Measurements from ENCODE around the gene ST6GALNAC1. TPM values are rescaled to one million over a fixed set of nuclear protein-coding genes. Genes with fewer than 3 reads are reported as not detected.
A peak's percentile ranks its signal among the peaks of the same experiment; 100 is the strongest.
"Not testable (repeated sequence)": the region's sequence is repeated elsewhere in the genome, so short reads cannot be mapped to it uniquely, and the experiment has no call there.

Gene ST6GALNAC1
- total RNA-seq, 1 donor from 2014 or later: not detected

GRCh38 chr17:76623271-76624146, 20.0 kb downstream of the ST6GALNAC1 start:
- no peak for DNase-seq (ENCODE audit: low read depth)
- Histone ChIP-seq H3K36me3 (ENCODE audit: control insufficient read depth, insufficient read depth, low read length) (no peaks in the 10 kb centered on the region), H3K27me3 (ENCODE audit: control insufficient read depth, insufficient read depth, low read length) (no peaks in the 10 kb centered on the region), H3K4me3 (ENCODE audit: low read depth, low read length) (no peak overlapping the region)
- peak; percentile 89 for TF ChIP-seq CTCF (IDR thresholded peaks at IDR 0.05; ENCODE audit: insufficient read depth, low read length, poor library complexity, severe bottlenecking)

GRCh38 chr17:76617838-76618237, 25.7 kb downstream of the ST6GALNAC1 start:
- DNase-seq (ENCODE audit: low read depth): no peak

GRCh38 chr17:76614912-76615617, 28.5 kb downstream of the ST6GALNAC1 start:
- Histone ChIP-seq H3K27me3 (ENCODE audit: control insufficient read depth, insufficient read depth, low read length) (no peaks in the 10 kb centered on the region), H3K36me3 (ENCODE audit: control insufficient read depth, insufficient read depth, low read length) (no peaks in the 10 kb centered on the region), H3K4me3 (ENCODE audit: low read depth, low read length) (no peak overlapping the region)
- TF ChIP-seq CTCF (IDR thresholded peaks at IDR 0.05; ENCODE audit: insufficient read depth, low read length, poor library complexity, severe bottlenecking): no peak
- no peak for DNase-seq (ENCODE audit: low read depth)

More at GRCh38 chr17:76617838-76618237, 25.7 kb downstream of the ST6GALNAC1 start:
- TF ChIP-seq CTCF (IDR thresholded peaks at IDR 0.05; ENCODE audit: insufficient read depth, low read length, poor library complexity, severe bottlenecking): no peak
- Histone ChIP-seq H3K4me3 (ENCODE audit: low read depth, low read length) (no peak overlapping the region), H3K36me3 (ENCODE audit: control insufficient read depth, insufficient read depth, low read length) (no peaks in the 10 kb centered on the region), H3K27me3 (ENCODE audit: control insufficient read depth, insufficient read depth, low read length) (no peaks in the 10 kb centered on the region)

GRCh38 chr17:76614064-76614759, 29.3 kb downstream of the ST6GALNAC1 start:
- not testable (repeated sequence) for H3K27me3 ChIP-seq (ENCODE audit: control insufficient read depth, insufficient read depth, low read length); DNase-seq (ENCODE audit: low read depth); H3K36me3 ChIP-seq (ENCODE audit: control insufficient read depth, insufficient read depth, low read length); H3K4me3 ChIP-seq (ENCODE audit: low read depth, low read length)

- no peak for TF ChIP-seq CTCF (IDR thresholded peaks at IDR 0.05; ENCODE audit: insufficient read depth, low read length, poor library complexity, severe bottlenecking)
- Histone ChIP-seq H3K36me3 (ENCODE audit: control insufficient read depth, insufficient read depth, low read length) (no peaks in the 10 kb centered on the region), H3K27me3 (ENCODE audit: control insufficient read depth, insufficient read depth, low read length) (no peaks in the 10 kb centered on the region), H3K4me3 (ENCODE audit: low read depth, low read length) (no peak overlapping the region)
- DNase-seq (ENCODE audit: low read depth): no peak
Measured at GRCh38 chr17:76612977-76613851, 30.3 kb downstream of the ST6GALNAC1 start.
